ENCODE results near the gene ADAMTS7.

- no peak for TF ChIP-seq EZH2 (IDR thresholded peaks at IDR 0.05; ENCODE audit: borderline replicate concordance, insufficient read depth, low read depth, low read length, poor library complexity, severe bottlenecking)
- TF ChIP-seq CTCF (IDR thresholded peaks at IDR 0.05) = no peak
These were observed 16.2 kb downstream of the ADAMTS7 start for GRCh38 chr15:78795043-78795442.

All from B cell (primary cell).